Tibial nerve (tissue), 3 donors: Measurements from ENCODE around the gene KLHL30.

Source experiments
- CTCF ChIP-seq, 5 experiments: fragments of 200-600 bp in 3 of 5; fragments of 450-650 bp in 2 of 5; sonication (generic) in 3 of 5; IDR thresholded peaks; one replicate each; pipeline ENCODE4 v1.5.1; 2016 to 2019; ENCODE audit warnings: antibody characterized with exemption in 5 of 5, mild to moderate bottlenecking in 3 of 5, moderate library complexity in 2 of 5
- POLR2A ChIP-seq, 2 donors: fragments of 450-650 bp; IDR thresholded peaks; one replicate each; pipeline ENCODE4 v1.6.1; 2017; ENCODE audit warnings: antibody characterized with exemption in 2 of 2, mild to moderate bottlenecking in 2 of 2, moderate library complexity in 2 of 2

- TF ChIP-seq CTCF (IDR thresholded peaks at IDR 0.05) (no peak), POLR2A (IDR thresholded peaks at IDR 0.05) (no peak)
These were observed 26.4 kb downstream of the KLHL30 start for GRCh38 chr2:238164906-238165287.
